ENCODE data around the gene CELA3B.
A peak's percentile ranks its signal among the peaks of the same experiment; 100 is the strongest.

CELA3B gene

DNA sequence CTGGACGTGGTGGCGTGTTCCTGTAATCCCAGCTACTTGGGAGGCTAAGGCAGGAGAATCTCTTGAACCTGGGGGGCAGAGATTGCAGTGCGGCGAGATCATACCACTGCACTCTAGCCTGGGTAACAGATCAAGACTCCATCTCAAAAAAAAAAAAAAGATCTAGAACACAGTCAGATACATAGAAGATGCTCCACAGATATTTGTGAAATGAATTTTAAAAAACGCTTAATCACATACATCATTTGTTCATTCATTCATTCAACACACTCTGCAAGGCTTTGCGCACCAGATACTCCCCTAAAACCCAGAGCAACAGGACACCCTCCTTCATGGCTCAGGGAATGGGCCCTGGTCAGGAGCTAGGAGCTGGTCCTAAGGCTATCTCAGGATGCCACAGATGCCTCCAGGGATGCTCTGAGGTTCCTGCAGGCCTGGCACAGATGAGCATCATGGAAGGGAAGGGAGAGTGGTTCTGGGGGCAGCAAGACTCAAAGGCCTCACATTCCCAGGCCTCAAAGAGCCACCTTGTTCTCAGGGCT, 46.1 kb upstream of the CELA3B start:
- no peak for TF ChIP-seq ZNF8 (CRISPR knock-in tag; IDR thresholded peaks at IDR 0.05)
- no peak for TF ChIP-seq TOX (CRISPR knock-in tag; IDR thresholded peaks at IDR 0.05; ENCODE audit: borderline replicate concordance)
- no peak for TF ChIP-seq ZNF70 (CRISPR knock-in tag; IDR thresholded peaks at IDR 0.05)
- TF ChIP-seq, protein P1, sequence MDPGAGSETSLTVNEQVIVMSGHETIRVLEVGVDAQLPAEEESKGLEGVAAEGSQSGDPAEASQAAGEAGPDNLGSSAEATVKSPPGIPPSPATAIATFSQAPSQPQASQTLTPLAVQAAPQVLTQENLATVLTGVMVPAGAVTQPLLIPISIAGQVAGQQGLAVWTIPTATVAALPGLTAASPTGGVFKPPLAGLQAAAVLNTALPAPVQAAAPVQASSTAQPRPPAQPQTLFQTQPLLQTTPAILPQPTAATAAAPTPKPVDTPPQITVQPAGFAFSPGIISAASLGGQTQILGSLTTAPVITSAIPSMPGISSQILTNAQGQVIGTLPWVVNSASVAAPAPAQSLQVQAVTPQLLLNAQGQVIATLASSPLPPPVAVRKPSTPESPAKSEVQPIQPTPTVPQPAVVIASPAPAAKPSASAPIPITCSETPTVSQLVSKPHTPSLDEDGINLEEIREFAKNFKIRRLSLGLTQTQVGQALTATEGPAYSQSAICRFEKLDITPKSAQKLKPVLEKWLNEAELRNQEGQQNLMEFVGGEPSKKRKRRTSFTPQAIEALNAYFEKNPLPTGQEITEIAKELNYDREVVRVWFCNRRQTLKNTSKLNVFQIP (CRISPR knock-in tag; IDR thresholded peaks at IDR 0.05; ENCODE audit: borderline replicate concordance, low read depth) = no peak
- ATAC-seq = peak; percentile 53

DNA sequence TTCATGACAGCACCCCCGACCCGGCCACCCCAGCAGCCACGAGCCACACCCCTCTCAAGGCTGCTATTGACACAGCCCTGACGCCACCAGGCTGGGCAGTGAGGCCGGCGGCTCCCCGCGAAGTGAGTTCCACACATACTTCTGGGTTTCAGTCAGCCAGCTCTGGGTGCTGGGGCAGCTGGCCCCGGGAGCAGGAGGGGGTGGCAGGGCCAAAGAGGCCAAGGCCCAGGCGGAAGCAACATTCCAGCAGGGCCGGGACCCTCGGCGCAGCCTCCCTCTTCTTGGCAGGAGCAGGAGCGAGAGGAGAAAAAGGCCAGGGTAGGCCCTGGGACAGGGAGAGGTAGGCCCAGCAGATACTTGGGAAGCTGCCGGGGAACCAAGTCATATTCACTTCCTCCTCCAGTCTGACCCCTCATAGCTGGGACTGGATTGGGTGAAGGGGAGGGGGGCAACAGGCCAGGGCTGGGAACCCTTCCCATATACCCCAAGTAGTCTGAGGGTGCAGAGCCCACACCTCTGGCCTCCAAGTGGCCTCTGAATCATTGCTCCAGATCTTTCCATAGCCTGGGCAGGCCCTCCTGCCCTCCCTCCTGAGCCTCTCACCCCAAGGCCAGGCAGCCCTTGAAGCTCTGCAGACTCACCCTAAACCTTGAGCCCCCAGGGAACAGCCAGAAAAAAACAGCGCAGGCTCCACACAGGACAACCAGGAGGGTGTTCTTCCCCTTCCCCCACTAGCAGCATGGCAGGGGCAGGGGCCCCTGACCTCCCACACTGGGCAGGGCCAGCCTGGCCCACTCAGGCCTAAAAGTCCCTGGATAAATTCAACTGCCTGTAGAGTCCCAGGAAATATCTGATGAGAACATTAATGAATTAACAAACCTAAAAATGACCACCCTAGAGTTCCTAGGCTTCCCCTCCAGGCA, 45.4 kb upstream of the CELA3B start:
- TF ChIP-seq CSDC2 (CRISPR knock-in tag; IDR thresholded peaks at IDR 0.05) (0 out of 2 replicates have a peak, but pooled peaks have one; percentile 17), ESRRG (CRISPR knock-in tag; IDR thresholded peaks at IDR 0.05) (0 out of 2 replicates have a peak, but pooled peaks have one; percentile 25), ZNF70 (CRISPR knock-in tag; IDR thresholded peaks at IDR 0.05) (no peak), ZFP3 (CRISPR knock-in tag; IDR thresholded peaks at IDR 0.05) (peak; percentile 69; the same call in 1 of the 2 replicates)
- peak; percentile 88 for ATAC-seq

DNA sequence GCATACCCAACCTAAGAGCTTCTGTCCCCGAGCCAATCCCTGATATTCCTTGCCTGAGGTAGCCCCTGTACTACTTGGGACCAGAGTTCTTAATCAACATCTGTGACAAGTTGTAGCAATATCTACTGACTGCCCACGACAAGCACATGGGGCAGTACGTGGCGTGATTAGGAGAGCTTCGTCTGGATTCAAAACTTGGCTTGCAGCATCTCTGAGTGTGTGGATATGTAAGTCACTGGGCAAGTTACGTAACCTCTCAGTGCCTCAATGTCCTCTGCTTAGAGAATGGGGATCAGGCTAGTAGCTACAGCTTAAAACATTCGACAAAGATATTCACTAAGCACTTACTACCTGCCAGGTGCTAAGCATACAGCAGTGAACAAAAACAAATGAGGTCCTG, 44.7 kb upstream of the CELA3B start:
- ATAC-seq = no peak
- TF ChIP-seq ISL1 (CRISPR knock-in tag; IDR thresholded peaks at IDR 0.05) = no peak
- no peak for TF ChIP-seq ESRRG (CRISPR knock-in tag; IDR thresholded peaks at IDR 0.05)
- TF ChIP-seq OSR1 (CRISPR knock-in tag; IDR thresholded peaks at IDR 0.05) = no peak
- no peak for TF ChIP-seq ZFP30 (CRISPR knock-in tag; IDR thresholded peaks at IDR 0.05)
- TF ChIP-seq GLIS3 (CRISPR knock-in tag; IDR thresholded peaks at IDR 0.05) = no peak
- TF ChIP-seq RARB (CRISPR knock-in tag; IDR thresholded peaks at IDR 0.05) = no peak
- TF ChIP-seq, protein P2, sequence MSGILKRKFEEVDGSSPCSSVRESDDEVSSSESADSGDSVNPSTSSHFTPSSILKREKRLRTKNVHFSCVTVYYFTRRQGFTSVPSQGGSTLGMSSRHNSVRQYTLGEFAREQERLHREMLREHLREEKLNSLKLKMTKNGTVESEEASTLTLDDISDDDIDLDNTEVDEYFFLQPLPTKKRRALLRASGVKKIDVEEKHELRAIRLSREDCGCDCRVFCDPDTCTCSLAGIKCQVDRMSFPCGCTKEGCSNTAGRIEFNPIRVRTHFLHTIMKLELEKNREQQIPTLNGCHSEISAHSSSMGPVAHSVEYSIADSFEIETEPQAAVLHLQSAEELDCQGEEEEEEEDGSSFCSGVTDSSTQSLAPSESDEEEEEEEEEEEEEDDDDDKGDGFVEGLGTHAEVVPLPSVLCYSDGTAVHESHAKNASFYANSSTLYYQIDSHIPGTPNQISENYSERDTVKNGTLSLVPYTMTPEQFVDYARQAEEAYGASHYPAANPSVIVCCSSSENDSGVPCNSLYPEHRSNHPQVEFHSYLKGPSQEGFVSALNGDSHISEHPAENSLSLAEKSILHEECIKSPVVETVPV (CRISPR knock-in tag; IDR thresholded peaks at IDR 0.05) = no peak
- TF ChIP-seq, protein P3, sequence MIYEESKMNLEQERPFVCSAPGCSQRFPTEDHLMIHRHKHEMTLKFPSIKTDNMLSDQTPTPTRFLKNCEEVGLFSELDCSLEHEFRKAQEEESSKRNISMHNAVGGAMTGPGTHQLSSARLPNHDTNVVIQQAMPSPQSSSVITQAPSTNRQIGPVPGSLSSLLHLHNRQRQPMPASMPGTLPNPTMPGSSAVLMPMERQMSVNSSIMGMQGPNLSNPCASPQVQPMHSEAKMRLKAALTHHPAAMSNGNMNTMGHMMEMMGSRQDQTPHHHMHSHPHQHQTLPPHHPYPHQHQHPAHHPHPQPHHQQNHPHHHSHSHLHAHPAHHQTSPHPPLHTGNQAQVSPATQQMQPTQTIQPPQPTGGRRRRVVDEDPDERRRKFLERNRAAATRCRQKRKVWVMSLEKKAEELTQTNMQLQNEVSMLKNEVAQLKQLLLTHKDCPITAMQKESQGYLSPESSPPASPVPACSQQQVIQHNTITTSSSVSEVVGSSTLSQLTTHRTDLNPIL (CRISPR knock-in tag; IDR thresholded peaks at IDR 0.05; ENCODE audit: low read depth) = no peak
- TF ChIP-seq ZNF8 (CRISPR knock-in tag; IDR thresholded peaks at IDR 0.05) = no peak
- no peak for TF ChIP-seq PPARA (CRISPR knock-in tag; IDR thresholded peaks at IDR 0.05; ENCODE audit: borderline replicate concordance)
- no peak for TF ChIP-seq ZNF565 (CRISPR knock-in tag; conservative IDR thresholded peaks at IDR 0.05; ENCODE audit: low read depth)
- TF ChIP-seq ARNTL (CRISPR knock-in tag; IDR thresholded peaks at IDR 0.05; ENCODE audit: borderline replicate concordance, low read depth) = no peak
- TF ChIP-seq TOX (CRISPR knock-in tag; IDR thresholded peaks at IDR 0.05; ENCODE audit: borderline replicate concordance) = no peak
- no peak for TF ChIP-seq CSDC2 (CRISPR knock-in tag; IDR thresholded peaks at IDR 0.05)
- TF ChIP-seq SNAI2 (CRISPR knock-in tag; IDR thresholded peaks at IDR 0.05) = no peak
- no peak for TF ChIP-seq ZNF70 (CRISPR knock-in tag; IDR thresholded peaks at IDR 0.05)
- no peak for TF ChIP-seq ZFP3 (CRISPR knock-in tag; IDR thresholded peaks at IDR 0.05)
- TF ChIP-seq, protein P4, sequence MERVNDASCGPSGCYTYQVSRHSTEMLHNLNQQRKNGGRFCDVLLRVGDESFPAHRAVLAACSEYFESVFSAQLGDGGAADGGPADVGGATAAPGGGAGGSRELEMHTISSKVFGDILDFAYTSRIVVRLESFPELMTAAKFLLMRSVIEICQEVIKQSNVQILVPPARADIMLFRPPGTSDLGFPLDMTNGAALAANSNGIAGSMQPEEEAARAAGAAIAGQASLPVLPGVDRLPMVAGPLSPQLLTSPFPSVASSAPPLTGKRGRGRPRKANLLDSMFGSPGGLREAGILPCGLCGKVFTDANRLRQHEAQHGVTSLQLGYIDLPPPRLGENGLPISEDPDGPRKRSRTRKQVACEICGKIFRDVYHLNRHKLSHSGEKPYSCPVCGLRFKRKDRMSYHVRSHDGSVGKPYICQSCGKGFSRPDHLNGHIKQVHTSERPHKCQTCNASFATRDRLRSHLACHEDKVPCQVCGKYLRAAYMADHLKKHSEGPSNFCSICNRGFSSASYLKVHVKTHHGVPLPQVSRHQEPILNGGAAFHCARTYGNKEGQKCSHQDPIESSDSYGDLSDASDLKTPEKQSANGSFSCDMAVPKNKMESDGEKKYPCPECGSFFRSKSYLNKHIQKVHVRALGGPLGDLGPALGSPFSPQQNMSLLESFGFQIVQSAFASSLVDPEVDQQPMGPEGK (CRISPR knock-in tag; IDR thresholded peaks at IDR 0.05; ENCODE audit: borderline replicate concordance) = no peak
- TF ChIP-seq, protein P5, sequence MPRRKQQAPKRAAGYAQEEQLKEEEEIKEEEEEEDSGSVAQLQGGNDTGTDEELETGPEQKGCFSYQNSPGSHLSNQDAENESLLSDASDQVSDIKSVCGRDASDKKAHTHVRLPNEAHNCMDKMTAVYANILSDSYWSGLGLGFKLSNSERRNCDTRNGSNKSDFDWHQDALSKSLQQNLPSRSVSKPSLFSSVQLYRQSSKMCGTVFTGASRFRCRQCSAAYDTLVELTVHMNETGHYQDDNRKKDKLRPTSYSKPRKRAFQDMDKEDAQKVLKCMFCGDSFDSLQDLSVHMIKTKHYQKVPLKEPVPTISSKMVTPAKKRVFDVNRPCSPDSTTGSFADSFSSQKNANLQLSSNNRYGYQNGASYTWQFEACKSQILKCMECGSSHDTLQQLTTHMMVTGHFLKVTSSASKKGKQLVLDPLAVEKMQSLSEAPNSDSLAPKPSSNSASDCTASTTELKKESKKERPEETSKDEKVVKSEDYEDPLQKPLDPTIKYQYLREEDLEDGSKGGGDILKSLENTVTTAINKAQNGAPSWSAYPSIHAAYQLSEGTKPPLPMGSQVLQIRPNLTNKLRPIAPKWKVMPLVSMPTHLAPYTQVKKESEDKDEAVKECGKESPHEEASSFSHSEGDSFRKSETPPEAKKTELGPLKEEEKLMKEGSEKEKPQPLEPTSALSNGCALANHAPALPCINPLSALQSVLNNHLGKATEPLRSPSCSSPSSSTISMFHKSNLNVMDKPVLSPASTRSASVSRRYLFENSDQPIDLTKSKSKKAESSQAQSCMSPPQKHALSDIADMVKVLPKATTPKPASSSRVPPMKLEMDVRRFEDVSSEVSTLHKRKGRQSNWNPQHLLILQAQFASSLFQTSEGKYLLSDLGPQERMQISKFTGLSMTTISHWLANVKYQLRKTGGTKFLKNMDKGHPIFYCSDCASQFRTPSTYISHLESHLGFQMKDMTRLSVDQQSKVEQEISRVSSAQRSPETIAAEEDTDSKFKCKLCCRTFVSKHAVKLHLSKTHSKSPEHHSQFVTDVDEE (CRISPR knock-in tag; IDR thresholded peaks at IDR 0.05) = no peak
- no peak for TF ChIP-seq ZC3H10 (CRISPR knock-in tag; IDR thresholded peaks at IDR 0.05)

Measured in SK-N-SH treated with all-trans-retinoic acid at 6 μM for 48 hours (cell line).